ENCODE results near the gene TMEFF2.

TMEFF2 gene

GRCh38 chr2:192206399-192206798 lies 11.7 kb upstream of the TMEFF2 start:
- no peak overlapping the region for H3K4me3 ChIP-seq (ENCODE audit: low read depth, low read length)
- no peak for DNase-seq
- in situ Hi-C loops (cut with HindIII; ENCODE audit: low pct_ligation_motif_present, low sequenced_read_pairs), result no loop called here
- no peak overlapping the region for H3K27ac ChIP-seq
- H3K36me3 ChIP-seq (replicated peaks), result no peaks in the 10 kb centered on the region
- TF ChIP-seq CTCF (IDR thresholded peaks at IDR 0.05; ENCODE audit: low read depth, low read length, missing control alignments), result no peak
- no peaks in the 10 kb centered on the region for H3K27me3 ChIP-seq (replicated peaks)

- in situ Hi-C loops (cut with HindIII; ENCODE audit: low pct_ligation_motif_present, low sequenced_read_pairs), result no loop called here
- TF ChIP-seq CTCF (IDR thresholded peaks at IDR 0.05; ENCODE audit: low read depth, low read length, missing control alignments), result no peak
- no peak for DNase-seq
Measured at GRCh38 chr2:192203876-192204275, 9.1 kb upstream of the TMEFF2 start.

GRCh38 chr2:192202373-192202772 lies 7.6 kb upstream of the TMEFF2 start:
- Histone ChIP-seq H3K36me3 (replicated peaks) (no peaks in the 10 kb centered on the region), H3K27me3 (replicated peaks) (no peaks in the 10 kb centered on the region), H3K27ac (no peak overlapping the region), H3K4me3 (ENCODE audit: low read depth, low read length) (no peak overlapping the region)
- TF ChIP-seq CTCF (IDR thresholded peaks at IDR 0.05; ENCODE audit: low read depth, low read length, missing control alignments), result no peak
- in situ Hi-C loops (cut with HindIII; ENCODE audit: low pct_ligation_motif_present, low sequenced_read_pairs), result no loop called here
- DNase-seq, result no peak

More at GRCh38 chr2:192203876-192204275, 9.1 kb upstream of the TMEFF2 start:
- Histone ChIP-seq H3K4me3 (ENCODE audit: low read depth, low read length) (no peak overlapping the region), H3K27me3 (replicated peaks) (no peaks in the 10 kb centered on the region), H3K36me3 (replicated peaks) (no peaks in the 10 kb centered on the region), H3K27ac (no peak overlapping the region)

GRCh38 chr2:192201116-192201515 lies 6.4 kb upstream of the TMEFF2 start:
- no peak for DNase-seq
- H3K36me3 ChIP-seq (replicated peaks), result no peaks in the 10 kb centered on the region
- no peak overlapping the region for H3K4me3 ChIP-seq (ENCODE audit: low read depth, low read length)
- H3K27me3 ChIP-seq (replicated peaks), result no peaks in the 10 kb centered on the region
- in situ Hi-C loops (cut with HindIII; ENCODE audit: low pct_ligation_motif_present, low sequenced_read_pairs), result no loop called here
- TF ChIP-seq CTCF (IDR thresholded peaks at IDR 0.05; ENCODE audit: low read depth, low read length, missing control alignments), result no peak
- no peak overlapping the region for H3K27ac ChIP-seq

- in situ Hi-C loops (cut with HindIII; ENCODE audit: low pct_ligation_motif_present, low sequenced_read_pairs), result no loop called here
- peak; percentile 11 for DNase-seq
- TF ChIP-seq CTCF (IDR thresholded peaks at IDR 0.05; ENCODE audit: low read depth, low read length, missing control alignments), result peak; percentile 53
- H3K27me3 ChIP-seq (replicated peaks), result peaks cover 3% of the 10 kb centered on the region
- H3K27ac ChIP-seq, result no peak overlapping the region
- H3K4me3 ChIP-seq (ENCODE audit: low read depth, low read length), result no peak overlapping the region
- no peaks in the 10 kb centered on the region for H3K36me3 ChIP-seq (replicated peaks)
Measured at GRCh38 chr2:192197357-192197756, 2.6 kb upstream of the TMEFF2 start.

- Histone ChIP-seq H3K36me3 (replicated peaks) (no peaks in the 10 kb centered on the region), H3K27ac (no peak overlapping the region), H3K4me3 (ENCODE audit: low read depth, low read length) (peak overlapping the region; percentile 83), H3K27me3 (replicated peaks) (peaks cover 3% of the 10 kb centered on the region)
- DNase-seq, result no peak
- TF ChIP-seq CTCF (IDR thresholded peaks at IDR 0.05; ENCODE audit: low read depth, low read length, missing control alignments), result no peak
- in situ Hi-C loops (cut with HindIII; ENCODE audit: low pct_ligation_motif_present, low sequenced_read_pairs), result no loop called here
Measured at GRCh38 chr2:192196421-192197194, 1.9 kb upstream of the TMEFF2 start.

All from brain microvascular endothelial cell (primary cell).